ENCODE data around the gene COA3. TPM values are rescaled to one million over a fixed set of nuclear protein-coding genes. Genes with fewer than 3 reads are reported as not detected.

Gene COA3
- total RNA-seq, 1 experiment from 2014 or later: 44.6 TPM

GRCh38 chr17:42759982-42760651, 38.4 kb downstream of the COA3 start:
- no peak for DNase-seq
- Histone ChIP-seq H3K27me3 (ENCODE audit: low read length) (no peaks in the 10 kb centered on the region), H2AFZ (ENCODE audit: low read length) (no peak overlapping the region), H3K36me3 (ENCODE audit: low read depth, low read length) (no peaks in the 10 kb centered on the region), H3F3A (ENCODE audit: low read length, unreplicated experiment) (no peaks in the 10 kb centered on the region), H3K9ac (ENCODE audit: low read length) (no peak overlapping the region), H3K79me2 (ENCODE audit: low read length) (no peaks in the 10 kb centered on the region), H3K4me2 (ENCODE audit: low read length) (no peak overlapping the region), H3K9me3 (ENCODE audit: low read length) (no peaks in the 10 kb centered on the region), H3K27ac (ENCODE audit: low read length) (no peak overlapping the region), H3K9me2 (replicated peaks; ENCODE audit: low read length) (no peaks in the 10 kb centered on the region), H4K20me1 (ENCODE audit: low read length) (no peaks in the 10 kb centered on the region), H3K4me3 (ENCODE audit: low read length) (no peak overlapping the region), H3K4me1 (ENCODE audit: insufficient read depth, low read length) (peaks cover under 1% of the 10 kb centered on the region; the same call in 1 of the 2 replicates)
- ATAC-seq: no peak
- TF ChIP-seq, protein P1, sequence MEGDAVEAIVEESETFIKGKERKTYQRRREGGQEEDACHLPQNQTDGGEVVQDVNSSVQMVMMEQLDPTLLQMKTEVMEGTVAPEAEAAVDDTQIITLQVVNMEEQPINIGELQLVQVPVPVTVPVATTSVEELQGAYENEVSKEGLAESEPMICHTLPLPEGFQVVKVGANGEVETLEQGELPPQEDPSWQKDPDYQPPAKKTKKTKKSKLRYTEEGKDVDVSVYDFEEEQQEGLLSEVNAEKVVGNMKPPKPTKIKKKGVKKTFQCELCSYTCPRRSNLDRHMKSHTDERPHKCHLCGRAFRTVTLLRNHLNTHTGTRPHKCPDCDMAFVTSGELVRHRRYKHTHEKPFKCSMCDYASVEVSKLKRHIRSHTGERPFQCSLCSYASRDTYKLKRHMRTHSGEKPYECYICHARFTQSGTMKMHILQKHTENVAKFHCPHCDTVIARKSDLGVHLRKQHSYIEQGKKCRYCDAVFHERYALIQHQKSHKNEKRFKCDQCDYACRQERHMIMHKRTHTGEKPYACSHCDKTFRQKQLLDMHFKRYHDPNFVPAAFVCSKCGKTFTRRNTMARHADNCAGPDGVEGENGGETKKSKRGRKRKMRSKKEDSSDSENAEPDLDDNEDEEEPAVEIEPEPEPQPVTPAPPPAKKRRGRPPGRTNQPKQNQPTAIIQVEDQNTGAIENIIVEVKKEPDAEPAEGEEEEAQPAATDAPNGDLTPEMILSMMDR (conservative IDR thresholded peaks at IDR 0.05; ENCODE audit: low read depth, low read length): no peak
- TF ChIP-seq EZH2phosphoT487 (IDR thresholded peaks at IDR 0.05; ENCODE audit: borderline replicate concordance, low read length) (no peak), EZH2 (IDR thresholded peaks at IDR 0.05; ENCODE audit: low read length, unreplicated experiment) (no peak)
- ChIA-PET CTCF (no interaction called here), POLR2A (ENCODE audit: unreplicated experiment) (no interaction called here)
- intact Hi-C loops (cut with micrococcal nuclease): no loop called here
- BruUV-seq (replicated peaks): no TSS peak

DNA sequence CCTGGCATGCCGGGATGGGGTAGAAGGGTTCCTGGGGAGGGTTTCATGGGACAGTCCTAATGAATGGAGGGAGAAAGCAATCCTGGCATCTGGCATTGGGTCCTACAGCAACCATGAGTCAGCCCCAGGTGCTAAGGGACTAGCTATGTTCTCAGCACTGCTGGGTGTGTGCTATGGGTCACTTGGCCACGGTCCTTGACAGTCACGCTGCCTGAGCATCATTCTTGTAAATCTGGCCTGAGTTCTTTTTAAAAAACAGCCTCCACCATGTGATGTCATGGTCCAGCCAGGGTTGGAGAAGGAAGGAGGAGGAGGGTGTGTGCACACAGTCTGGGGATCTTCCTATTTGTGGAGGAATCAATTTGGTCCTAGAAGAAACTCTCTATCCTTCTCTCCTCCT, 43.7 kb downstream of the COA3 start:
- DNase-seq (peak; percentile 70), ATAC-seq (peak; percentile 87)
- no peak overlapping the region for H3K4me3 ChIP-seq (ENCODE audit: low read length)
- no peaks in the 10 kb centered on the region for H3K27me3 ChIP-seq (ENCODE audit: low read length)
- H3K4me1 ChIP-seq (ENCODE audit: insufficient read depth, low read length): peaks cover 7% of the 10 kb centered on the region; the same call in 1 of the 2 replicates
- H3K9ac ChIP-seq (ENCODE audit: low read length): no peak overlapping the region
- H3F3A ChIP-seq (ENCODE audit: low read length, unreplicated experiment): no peaks in the 10 kb centered on the region
- no peaks in the 10 kb centered on the region for H3K79me2 ChIP-seq (ENCODE audit: low read length)
- H3K9me3 ChIP-seq (ENCODE audit: low read length): no peaks in the 10 kb centered on the region
- no peak overlapping the region for H3K4me2 ChIP-seq (ENCODE audit: low read length)
- intact Hi-C loops (cut with micrococcal nuclease): no loop called here
- CTCF ChIA-PET: interaction anchor here (1.0 kb wide), 1 partner anchor 9 kb away, joined by 5 read pairs; no protein-coding TSS in a partner anchor
- no peaks in the 10 kb centered on the region for H3K36me3 ChIP-seq (ENCODE audit: low read depth, low read length)
- H3K27ac ChIP-seq (ENCODE audit: low read length): no peak overlapping the region
- TF ChIP-seq EZH2 (IDR thresholded peaks at IDR 0.05; ENCODE audit: low read length, unreplicated experiment) (no peak), EZH2phosphoT487 (IDR thresholded peaks at IDR 0.05; ENCODE audit: borderline replicate concordance, low read length) (no peak)
- BruUV-seq (replicated peaks): no TSS peak
- POLR2A ChIA-PET (ENCODE audit: unreplicated experiment): interaction anchor here (1.0 kb wide), 1 partner anchor 19 kb away, joined by 3 read pairs; no protein-coding TSS in a partner anchor
- no peaks in the 10 kb centered on the region for H4K20me1 ChIP-seq (ENCODE audit: low read length)
- no peaks in the 10 kb centered on the region for H3K9me2 ChIP-seq (replicated peaks; ENCODE audit: low read length)
- no peak overlapping the region for H2AFZ ChIP-seq (ENCODE audit: low read length)

DNA sequence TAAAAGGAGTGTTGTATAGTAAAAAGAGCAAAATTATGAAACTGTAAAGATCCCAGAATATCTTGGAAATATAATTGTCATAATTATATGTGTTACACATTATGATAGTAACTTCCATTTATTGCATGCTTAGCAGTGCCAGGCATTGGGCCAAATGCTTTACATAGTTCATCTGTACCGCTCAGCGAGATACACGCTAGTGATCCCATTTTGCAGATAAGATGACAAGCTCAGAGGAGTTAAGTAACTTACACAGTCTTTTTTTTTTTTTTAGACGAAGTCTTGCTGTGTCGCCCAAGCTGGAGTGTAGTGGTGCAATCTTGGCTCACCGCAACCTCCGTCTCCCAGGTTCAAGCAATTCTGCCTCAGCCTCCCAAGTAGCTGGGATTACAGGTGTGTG, 46.9 kb downstream of the COA3 start:
- no peak overlapping the region for H2AFZ ChIP-seq (ENCODE audit: low read length)
- no peaks in the 10 kb centered on the region for H3F3A ChIP-seq (ENCODE audit: low read length, unreplicated experiment)
- H3K9me2 ChIP-seq (replicated peaks; ENCODE audit: low read length): no peaks in the 10 kb centered on the region
- no peak overlapping the region for H3K4me2 ChIP-seq (ENCODE audit: low read length)
- ATAC-seq (no peak), DNase-seq (no peak)
- peaks cover 14% of the 10 kb centered on the region for H3K4me1 ChIP-seq (ENCODE audit: insufficient read depth, low read length)
- H3K9ac ChIP-seq (ENCODE audit: low read length): no peak overlapping the region
- H3K4me3 ChIP-seq (ENCODE audit: low read length): no peak overlapping the region
- ChIA-PET CTCF (no interaction called here), POLR2A (ENCODE audit: unreplicated experiment) (no interaction called here)
- H3K79me2 ChIP-seq (ENCODE audit: low read length): no peaks in the 10 kb centered on the region
- intact Hi-C loops (cut with micrococcal nuclease): no loop called here
- no peaks in the 10 kb centered on the region for H3K9me3 ChIP-seq (ENCODE audit: low read length)
- BruUV-seq (replicated peaks): no TSS peak
- TF ChIP-seq EZH2phosphoT487 (IDR thresholded peaks at IDR 0.05; ENCODE audit: borderline replicate concordance, low read length): no peak
- TF ChIP-seq EZH2 (IDR thresholded peaks at IDR 0.05; ENCODE audit: low read length, unreplicated experiment): no peak
- TF ChIP-seq, protein P1 (conservative IDR thresholded peaks at IDR 0.05; ENCODE audit: low read depth, low read length): no peak
- H4K20me1 ChIP-seq (ENCODE audit: low read length): no peaks in the 10 kb centered on the region
- no peaks in the 10 kb centered on the region for H3K27me3 ChIP-seq (ENCODE audit: low read length)
- H3K27ac ChIP-seq (ENCODE audit: low read length): no peak overlapping the region
- no peaks in the 10 kb centered on the region for H3K36me3 ChIP-seq (ENCODE audit: low read depth, low read length)

Data from PC-3 (cell line).